GM18858 (cell line): ENCODE data around the gene WDR91.

ENCODE experiments used
- ATAC-seq: cut with Tn5 transposase; IDR thresholded peaks from one replicate; pipeline ENCODE4 v1.9.1; 2021; ENCODE audit not compliant: unreplicated experiment

WDR91 gene

GRCh38 chr7:135211179-135211945 is at the start of gene WDR91:
TSS of gene WDR91 (minus strand) at chr7:135211526. CDS start at chr7:135211502, 24 bp downstream.
- peak; percentile 59 for ATAC-seq

DNA sequence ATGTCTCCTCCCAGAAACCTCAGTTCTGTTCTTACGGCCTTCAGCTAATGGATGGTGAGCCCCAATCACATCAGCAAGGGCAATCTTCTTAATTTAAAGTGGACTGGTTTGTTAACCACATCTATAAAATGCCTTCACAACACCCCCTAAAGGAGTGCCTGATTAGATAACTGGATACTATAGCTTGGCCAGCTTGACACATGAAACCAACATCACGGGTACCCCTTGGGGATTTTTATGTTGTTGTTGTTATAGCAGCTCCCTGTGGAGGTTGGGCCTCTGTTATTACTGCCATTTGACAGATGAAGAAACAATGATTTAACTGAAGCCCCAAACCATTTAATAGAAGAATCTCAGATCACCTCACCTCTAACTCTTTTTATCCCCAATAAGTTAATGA is 49.1 kb upstream of the WDR91 start:
- no peak for ATAC-seq

DNA sequence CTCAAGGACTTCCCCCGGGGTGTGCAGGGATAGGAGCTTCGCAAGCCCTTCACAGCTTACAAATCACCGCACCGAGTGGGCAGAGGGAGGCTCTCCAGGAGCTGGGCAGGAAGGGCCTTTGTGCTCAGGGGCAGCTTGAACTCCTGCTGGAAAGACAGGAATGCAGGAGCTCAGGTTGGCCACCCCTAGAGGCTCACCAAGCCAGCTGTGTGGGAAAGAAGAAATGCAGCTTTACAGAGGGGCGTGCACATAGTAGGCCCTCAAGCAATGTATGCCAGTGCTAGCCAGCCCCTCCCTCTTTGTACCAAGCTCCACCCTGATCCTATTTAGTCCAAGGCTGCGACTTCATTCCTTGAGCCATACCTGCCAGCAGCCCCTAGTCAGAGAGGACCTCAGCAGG is 48.4 kb upstream of the WDR91 start:
- no peak for ATAC-seq

- ATAC-seq = no peak
Observed at GRCh38 chr7:135258585-135258984, 47.3 kb upstream of the WDR91 start.

GRCh38 chr7:135257790-135258189 is 46.5 kb upstream of the WDR91 start:
- ATAC-seq = no peak

DNA sequence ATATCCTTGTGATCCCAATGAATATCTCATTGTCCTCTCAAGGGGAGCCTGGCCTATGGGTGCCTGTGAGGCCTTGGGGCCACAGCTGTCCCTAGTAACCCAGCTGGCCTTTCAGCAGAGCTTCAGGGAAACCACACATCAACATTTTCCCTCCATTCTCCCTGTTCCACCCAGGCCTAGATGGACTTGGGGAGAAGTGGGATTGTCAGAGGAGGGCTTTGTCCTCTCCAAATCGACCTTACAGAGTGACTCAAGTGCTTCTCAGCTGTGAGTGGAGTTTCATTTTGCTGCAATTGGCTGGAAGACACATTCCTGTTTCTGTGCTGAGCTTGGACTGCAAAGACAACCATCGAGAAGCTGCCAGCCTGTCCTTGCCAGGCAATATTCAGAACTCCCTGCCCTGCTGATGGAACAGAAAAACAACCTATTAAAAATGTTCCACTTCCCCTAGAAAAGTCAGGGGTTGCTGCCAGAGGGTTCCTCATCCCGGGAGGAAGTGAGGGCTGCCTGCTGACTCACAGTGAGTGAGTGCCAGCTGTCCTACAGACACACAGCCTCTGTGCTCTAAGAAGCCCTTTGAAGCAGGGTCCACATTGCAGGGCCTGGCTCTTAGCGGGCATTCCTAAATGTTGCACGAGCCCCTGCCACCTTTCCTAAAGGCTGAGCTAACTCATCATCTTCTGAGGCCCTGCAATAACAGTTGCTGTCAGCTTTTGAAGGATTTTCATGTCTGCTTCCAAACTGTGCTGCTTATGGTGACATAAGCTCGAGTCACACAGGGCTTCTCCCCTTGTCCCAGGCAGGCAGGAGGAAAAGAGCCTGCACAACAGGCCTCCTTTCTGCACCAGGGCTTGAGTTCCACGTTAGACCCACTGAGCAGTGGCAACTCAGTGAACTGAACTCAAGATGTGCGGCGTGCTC is 42.8 kb upstream of the WDR91 start:
- ATAC-seq = no peak

DNA sequence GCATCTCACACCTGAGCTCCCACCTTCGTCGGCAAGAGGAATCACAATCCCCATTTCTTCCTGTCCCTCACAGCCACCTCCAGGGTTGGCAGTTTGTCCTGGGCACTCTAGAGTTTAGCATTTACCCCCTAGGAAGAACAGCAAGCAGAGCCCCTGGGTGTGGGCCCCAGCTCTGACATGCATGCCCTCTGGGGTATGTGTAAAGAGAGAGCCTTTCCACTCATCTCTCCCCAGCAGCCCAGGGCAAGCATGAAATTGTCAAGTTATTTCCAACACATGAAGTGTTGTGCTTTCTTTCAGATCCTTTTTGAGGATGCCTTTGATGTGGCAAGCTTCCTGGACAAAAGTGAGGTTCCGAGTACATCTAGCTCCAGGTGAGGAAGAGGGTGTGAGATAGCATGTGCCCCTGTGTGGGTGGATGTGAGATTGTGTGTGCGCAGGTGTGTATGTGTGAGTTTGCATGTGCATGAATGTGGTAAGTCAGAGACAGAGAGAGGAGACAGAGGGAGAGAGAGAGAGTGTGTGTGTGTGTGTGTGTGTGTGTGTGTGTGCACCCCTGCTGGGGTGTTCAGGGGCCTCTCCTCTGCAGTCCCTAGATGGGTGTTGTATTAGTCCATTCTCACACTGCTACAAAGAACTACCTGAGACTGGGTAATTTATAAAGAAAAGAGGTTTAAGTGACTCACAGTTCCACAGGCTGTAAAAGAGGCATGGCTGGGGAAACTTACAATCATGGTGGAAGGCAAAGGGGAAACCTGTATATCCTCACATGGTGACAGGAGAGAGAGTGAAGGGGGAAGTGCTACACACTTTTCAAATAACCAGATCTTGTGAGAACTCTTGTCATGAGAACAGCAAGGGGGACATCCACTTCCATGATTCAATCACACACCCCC is 40.4 kb upstream of the WDR91 start:
- peak; percentile 52 for ATAC-seq

- ATAC-seq = no peak
Observed at GRCh38 chr7:135248546-135248945, 37.2 kb upstream of the WDR91 start.

- no peak for ATAC-seq
Observed at GRCh38 chr7:135247746-135248471, 36.6 kb upstream of the WDR91 start.

DNA sequence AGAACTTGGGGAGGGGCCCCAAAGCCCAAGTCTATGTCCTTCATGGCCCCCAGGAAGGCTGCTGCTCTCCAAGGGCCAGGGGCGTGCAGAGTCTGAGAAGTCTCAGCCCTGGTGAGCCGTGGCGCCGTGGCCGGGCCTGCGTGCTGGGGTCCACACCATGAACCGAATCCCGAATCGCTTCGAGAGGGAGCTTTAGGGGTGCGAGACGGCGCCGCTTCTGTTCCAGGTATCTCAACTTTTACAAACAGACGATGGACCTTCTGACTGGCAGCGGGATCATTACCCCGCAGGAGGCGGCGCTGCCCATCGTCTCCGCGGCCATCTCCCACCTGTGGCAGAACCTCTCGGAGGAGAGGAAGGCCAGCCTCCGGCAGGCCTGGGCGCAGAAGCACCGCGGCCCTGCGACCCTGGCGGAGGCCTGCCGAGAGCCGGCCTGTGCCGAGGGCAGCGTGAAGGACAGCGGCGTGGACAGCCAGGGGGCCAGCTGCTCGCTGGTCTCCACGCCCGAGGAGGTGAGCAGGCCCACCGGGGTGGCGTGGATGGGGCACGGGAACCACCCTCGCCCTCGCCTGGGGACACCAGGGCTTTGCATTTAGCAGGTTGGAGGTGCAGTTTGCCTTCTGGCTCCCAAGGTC is 35.0 kb upstream of the WDR91 start:
- no peak for ATAC-seq

GRCh38 chr7:135245226-135246190 is 34.2 kb upstream of the WDR91 start:
- no peak for ATAC-seq

DNA sequence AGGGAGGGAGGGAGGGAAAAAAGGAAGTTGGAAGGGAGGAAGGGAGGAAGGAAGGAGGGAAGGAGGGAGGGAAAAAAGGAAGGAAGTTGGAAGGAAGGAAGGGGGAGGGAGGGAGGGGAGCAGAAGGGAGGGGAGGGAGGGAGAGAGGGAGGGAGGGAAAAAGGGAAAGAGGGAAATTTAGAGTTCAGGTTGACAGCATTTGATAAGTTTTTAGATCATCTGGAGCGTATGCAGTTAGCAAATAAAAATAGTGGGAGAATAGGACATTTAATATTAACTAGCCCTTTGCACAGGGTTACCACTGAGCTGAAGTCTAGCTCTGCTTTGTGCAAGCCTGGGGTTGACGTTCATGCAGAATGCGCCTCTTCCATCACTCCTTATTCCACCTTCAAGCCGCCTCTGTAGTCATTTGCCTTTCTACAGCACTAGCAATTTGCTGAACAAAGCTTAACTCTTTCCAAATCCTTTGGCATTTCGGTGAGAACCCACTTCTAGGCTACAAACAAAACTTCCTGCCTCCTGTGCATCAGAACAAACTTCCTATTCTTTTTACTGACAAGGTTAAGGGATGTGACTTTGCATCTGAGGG is 30.9 kb upstream of the WDR91 start:
- ATAC-seq = no peak

DNA sequence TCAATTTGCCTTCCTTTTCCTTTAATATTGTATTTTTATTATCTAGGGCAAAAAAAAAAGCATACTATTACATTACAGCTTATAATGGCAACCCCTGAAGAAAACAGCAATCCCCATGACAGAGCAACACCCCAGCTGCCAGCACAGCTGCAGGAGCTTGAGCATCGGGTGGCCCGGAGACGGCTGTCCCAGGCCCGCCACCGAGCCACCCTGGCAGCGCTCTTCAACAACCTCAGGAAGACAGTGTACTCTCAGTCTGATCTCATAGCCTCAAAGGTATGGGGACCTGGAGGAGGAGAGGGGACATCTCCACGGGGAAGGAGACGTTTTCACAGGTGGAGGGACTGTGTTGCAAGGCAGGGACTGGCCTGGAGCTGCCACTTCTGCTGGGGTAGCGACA is 29.1 kb upstream of the WDR91 start:
- ATAC-seq = no peak

- no peak for ATAC-seq
Observed at GRCh38 chr7:135239263-135239662, 27.9 kb upstream of the WDR91 start.

DNA sequence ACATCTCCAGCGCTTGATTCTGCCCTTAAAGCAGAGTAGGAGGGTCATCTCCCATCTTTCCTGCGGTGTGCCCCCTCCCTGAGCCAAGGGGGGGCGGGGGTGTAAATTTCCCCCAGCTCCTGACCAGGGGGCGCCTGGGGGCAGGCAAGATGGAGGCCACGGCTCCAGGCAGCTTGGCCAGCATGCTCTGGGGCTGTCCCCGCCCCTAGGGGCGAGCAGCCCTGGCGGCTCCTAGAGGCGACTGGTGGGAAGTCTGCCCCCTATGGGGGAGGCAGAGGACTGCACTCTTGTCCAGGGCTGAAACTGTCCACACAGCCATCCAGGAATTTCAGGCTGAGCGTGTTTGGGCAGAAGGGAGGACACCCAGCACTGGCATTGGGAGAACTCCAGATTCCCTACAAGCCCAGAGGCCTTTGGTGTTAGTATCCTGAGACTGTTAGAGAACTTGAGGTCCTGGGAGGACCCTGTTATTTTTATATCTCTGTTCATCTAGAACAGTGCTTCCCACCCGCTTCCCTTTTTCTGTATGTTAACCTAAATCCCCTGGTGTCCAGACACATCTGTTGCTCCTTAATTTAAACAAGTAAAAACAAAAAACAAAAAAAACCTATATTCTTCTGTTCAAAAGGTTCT is 26.9 kb upstream of the WDR91 start:
- ATAC-seq = no peak

DNA sequence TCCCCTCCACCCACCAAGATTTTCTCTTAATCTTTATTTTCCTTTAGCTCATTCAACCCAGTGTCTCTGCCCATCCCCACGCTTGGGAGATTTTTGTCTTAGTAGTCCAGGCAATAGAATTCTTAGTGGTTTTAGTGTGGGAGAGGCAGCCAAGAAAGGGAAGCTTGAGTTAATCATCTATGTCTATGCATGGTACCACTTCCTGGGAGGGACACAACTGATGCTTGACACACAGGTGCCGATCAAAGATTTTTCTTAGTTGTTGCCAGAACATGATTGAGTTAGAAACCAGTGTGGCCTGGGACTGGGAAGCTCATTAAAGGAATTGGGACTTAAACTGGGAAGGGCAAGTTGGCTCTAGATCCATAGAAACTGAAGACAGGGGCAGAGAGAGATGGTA is 25.4 kb upstream of the WDR91 start:
- peak; percentile 90 for ATAC-seq

DNA sequence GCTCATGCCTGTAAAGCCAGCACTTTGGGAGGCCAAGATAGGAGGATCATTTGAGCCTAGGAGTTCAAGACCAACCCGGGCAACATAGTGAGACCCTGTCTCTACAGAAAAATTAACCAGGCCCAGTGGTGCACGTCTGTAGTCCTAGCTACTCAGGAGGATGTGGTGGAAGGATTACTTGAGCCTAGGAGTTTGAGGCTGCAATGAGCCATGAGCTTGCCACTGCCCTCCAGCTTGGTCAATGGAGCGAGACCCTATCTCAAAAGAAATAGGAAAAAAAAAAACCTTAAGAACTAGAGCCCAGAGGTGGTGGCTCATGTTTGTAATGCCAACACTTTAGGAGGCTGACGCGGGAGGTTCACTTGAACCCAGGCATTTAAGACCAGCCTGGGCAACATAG is 24.5 kb upstream of the WDR91 start:
- no peak for ATAC-seq

- ATAC-seq = no peak
Observed at GRCh38 chr7:135234727-135235126, 23.4 kb upstream of the WDR91 start.
